ENCODE results near the gene ROR1. TPM values are rescaled to one million over a fixed set of nuclear protein-coding genes. Genes with fewer than 3 reads are reported as not detected.

Gene ROR1
- total and polyA plus RNA-seq, 4 donors = 4.0 to 30.9 (median 11.4) TPM

DNA sequence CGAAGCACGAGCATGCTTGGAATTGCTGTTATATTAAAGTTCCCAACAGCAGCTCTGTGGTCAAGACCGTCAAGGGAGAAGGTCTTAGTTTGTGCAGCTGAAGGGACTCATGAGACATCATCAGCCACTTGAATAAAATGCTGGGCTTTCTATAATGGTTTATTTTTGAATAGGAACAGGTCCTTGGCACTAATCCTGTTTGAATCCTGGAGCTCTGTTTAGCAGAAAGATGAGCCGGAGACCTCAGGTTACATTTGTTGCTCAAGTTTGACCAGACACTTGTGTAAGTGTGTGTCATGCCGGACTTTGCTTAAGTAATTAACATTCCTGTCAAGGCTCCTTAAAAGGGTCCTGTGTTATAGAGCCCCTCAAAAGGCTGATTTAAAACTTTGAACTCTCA is 186.5 kb downstream of the ROR1 start:
- H3K4me3 ChIP-seq (ENCODE audit: low read length in 2 of 2) = no peak overlapping the region
- no peak overlapping the region for H3K27ac ChIP-seq (ENCODE audit: low read depth in 1 of 2, low read length in 2 of 2)
- DNase-seq (no peak), ATAC-seq (ENCODE audit: low FRiP score) (no peak)
- no peaks in the 10 kb centered on the region for H3K36me3 ChIP-seq (ENCODE audit: control insufficient read depth in 1 of 2, insufficient read depth in 2 of 2, low read length in 1 of 2)
- no peaks in the 10 kb centered on the region for H3K9me3 ChIP-seq (ENCODE audit: control insufficient read depth, low read length)
- H3K27me3 ChIP-seq (ENCODE audit: control insufficient read depth in 1 of 2, insufficient read depth in 2 of 2, low read length in 1 of 2) = no peaks in the 10 kb centered on the region
- WGBS, 2 donors = 30 to 40% methylated on average over 5 of the region's 5 CpGs
- H3K4me1 ChIP-seq (ENCODE audit: control insufficient read depth in 1 of 2, insufficient read depth in 2 of 2, low read length in 2 of 2) = peaks cover 7% of the 10 kb centered on the region in 2 donors
- intact Hi-C loops (cut with DNase I) = no loop called here

DNA sequence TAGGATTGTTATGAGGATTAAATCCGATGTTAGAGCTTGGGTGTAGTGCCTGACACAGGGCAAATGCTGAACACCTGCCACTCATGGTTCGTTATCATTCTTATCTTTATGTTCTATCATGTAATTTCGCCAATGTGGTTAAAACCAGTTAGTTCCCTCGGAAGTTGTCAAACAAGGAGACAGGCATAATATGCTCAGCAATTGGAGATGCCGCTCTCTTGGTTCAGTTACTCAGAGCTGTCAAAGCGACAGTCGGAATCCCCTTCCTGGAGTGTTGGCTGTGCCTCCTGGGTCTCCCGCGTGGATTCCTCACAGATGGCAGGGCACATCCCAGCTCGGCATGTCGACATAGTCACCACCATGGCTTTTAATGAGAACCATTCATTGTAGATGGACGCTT is 192.2 kb downstream of the ROR1 start:
- ATAC-seq (ENCODE audit: low FRiP score) = no peak
- WGBS, 2 donors = 82 to 86% methylated on average over 12 of the region's 12 CpGs
- Histone ChIP-seq H3K36me3 (ENCODE audit: control insufficient read depth in 1 of 2, insufficient read depth in 2 of 2, low read length in 1 of 2) (no peaks in the 10 kb centered on the region), H3K27me3 (ENCODE audit: control insufficient read depth in 1 of 2, insufficient read depth in 2 of 2, low read length in 1 of 2) (no peaks in the 10 kb centered on the region), H3K4me3 (ENCODE audit: low read length in 2 of 2) (no peak overlapping the region), H3K9me3 (ENCODE audit: control insufficient read depth, low read length) (no peaks in the 10 kb centered on the region), H3K4me1 (ENCODE audit: control insufficient read depth in 1 of 2, insufficient read depth in 2 of 2, low read length in 2 of 2) (peaks cover 4 to 13% of the 10 kb centered on the region in 2 donors), H3K27ac (ENCODE audit: low read depth in 1 of 2, low read length in 2 of 2) (peak overlapping the region; percentile 14 to 71)
- no peak for DNase-seq
- intact Hi-C loops (cut with DNase I) = loop anchor here in 1 of 2 donors (5.0 kb wide), 1 partner anchor 166 kb away; no protein-coding TSS in a partner anchor

DNA sequence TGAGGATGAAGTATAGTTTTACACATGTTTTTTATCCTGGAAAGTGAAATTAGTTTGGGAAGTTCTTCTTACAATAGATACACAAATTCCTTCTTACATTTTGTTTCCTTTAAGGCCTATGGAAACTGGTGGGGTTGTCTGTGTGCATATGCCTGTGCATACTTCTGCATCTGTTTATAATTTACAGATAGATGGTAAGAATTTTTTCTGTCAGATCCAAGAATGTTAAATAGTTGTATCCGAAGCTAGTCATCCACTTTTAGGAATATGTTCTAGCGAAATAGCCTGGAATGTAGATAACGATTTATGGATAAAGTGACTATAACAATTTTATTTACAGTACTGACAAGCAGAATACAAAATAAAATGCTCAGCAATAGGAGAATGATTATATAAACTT is 194.1 kb downstream of the ROR1 start:
- no peaks in the 10 kb centered on the region for H3K36me3 ChIP-seq (ENCODE audit: control insufficient read depth in 1 of 2, insufficient read depth in 2 of 2, low read length in 1 of 2)
- H3K4me1 ChIP-seq (ENCODE audit: control insufficient read depth in 1 of 2, insufficient read depth in 2 of 2, low read length in 2 of 2) = peaks cover 4 to 17% of the 10 kb centered on the region in 2 donors
- intact Hi-C loops (cut with DNase I) = loop anchor here in 1 of 2 donors (5.0 kb wide), 1 partner anchor 164 kb away; no protein-coding TSS in a partner anchor
- WGBS, 2 donors = 32 to 38% methylated on average over 3 of the region's 3 CpGs
- no peaks in the 10 kb centered on the region for H3K9me3 ChIP-seq (ENCODE audit: control insufficient read depth, low read length)
- ATAC-seq (ENCODE audit: low FRiP score) (no peak), DNase-seq (no peak)
- H3K4me3 ChIP-seq (ENCODE audit: low read length in 2 of 2) = no peak overlapping the region
- no peak overlapping the region for H3K27ac ChIP-seq (ENCODE audit: low read depth in 1 of 2, low read length in 2 of 2)
- no peaks in the 10 kb centered on the region for H3K27me3 ChIP-seq (ENCODE audit: control insufficient read depth in 1 of 2, insufficient read depth in 2 of 2, low read length in 1 of 2)

DNA sequence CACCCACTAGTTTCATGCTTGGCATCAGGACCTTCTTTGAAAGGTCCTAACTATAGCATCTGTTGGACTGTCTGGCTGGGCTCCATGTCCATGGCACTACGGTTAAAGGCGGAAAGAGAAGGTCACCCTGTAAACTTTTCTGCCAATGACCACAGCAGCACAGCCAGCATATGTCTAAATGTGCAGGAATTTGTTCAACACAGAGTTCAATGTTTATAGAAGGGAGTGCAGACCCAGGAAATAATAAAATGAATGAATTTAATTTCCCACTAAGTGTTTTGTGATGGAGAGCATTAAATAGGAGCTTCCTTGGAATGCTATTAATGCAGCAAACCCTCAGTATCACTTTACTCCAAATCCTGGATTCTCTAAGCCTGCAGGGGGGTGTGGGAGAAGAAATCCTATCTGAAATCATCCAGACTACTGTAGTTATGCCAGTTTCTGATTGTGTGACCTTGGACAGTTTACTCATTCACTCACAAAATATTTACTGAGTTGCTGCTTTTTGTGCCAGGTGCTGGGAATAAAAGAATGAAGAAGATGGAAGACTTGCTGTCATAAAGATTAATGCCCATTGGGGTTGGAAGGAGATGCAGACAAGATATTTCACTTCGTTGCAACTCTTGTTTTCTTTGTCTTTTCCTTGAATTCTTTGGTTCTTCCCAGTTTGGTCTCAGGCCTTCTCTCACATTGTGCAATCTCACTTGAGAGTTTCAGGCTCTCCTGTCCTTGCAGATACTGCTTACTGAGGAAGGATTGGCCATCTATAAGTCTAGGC is 195.0 kb downstream of the ROR1 start:
- ATAC-seq (ENCODE audit: low FRiP score) (peak; percentile 63), DNase-seq (peak; percentile 80 to 82)
- Histone ChIP-seq H3K27me3 (ENCODE audit: control insufficient read depth in 1 of 2, insufficient read depth in 2 of 2, low read length in 1 of 2) (no peaks in the 10 kb centered on the region), H3K4me3 (ENCODE audit: low read length in 2 of 2) (no peak overlapping the region), H3K36me3 (ENCODE audit: control insufficient read depth in 1 of 2, insufficient read depth in 2 of 2, low read length in 1 of 2) (no peaks in the 10 kb centered on the region), H3K9me3 (ENCODE audit: control insufficient read depth, low read length) (no peaks in the 10 kb centered on the region), H3K4me1 (ENCODE audit: control insufficient read depth in 1 of 2, insufficient read depth in 2 of 2, low read length in 2 of 2) (peaks cover 4 to 17% of the 10 kb centered on the region in 2 donors), H3K27ac (ENCODE audit: low read depth in 1 of 2, low read length in 2 of 2) (peak overlapping the region; percentile 36 to 97)
- intact Hi-C loops (cut with DNase I) = loop anchor here in 1 of 2 donors (5.0 kb wide), 1 partner anchor 163 kb away; no protein-coding TSS in a partner anchor
- 6 to 9% methylated on average over 3 of the region's 3 CpGs for WGBS, 2 donors

DNA sequence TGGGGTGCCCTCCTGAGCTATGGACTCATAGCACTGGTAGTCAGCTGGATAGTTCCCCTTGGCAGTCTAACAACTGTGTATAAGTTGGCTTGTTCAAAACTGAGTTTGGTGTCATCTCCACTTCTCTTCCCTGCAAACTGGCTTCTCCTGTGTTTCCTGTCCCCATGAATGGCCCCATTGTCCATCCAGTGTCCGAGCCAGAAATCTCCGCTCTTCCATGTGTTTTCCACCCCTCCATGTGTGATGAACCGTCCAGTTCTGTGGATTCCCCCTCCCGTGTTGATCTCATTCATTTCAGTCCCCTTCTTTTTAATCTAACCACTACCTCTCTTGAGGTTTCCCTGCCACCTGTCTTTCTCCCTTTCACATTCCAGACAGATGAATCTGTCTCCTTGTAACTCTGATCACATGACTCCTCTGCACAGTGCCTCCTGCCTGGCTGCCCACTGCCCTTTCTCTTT is 195.7 kb downstream of the ROR1 start:
- 85 to 87% methylated on average over 4 of the region's 4 CpGs for WGBS, 2 donors
- no peaks in the 10 kb centered on the region for H3K9me3 ChIP-seq (ENCODE audit: control insufficient read depth, low read length)
- H3K4me1 ChIP-seq (ENCODE audit: control insufficient read depth in 1 of 2, insufficient read depth in 2 of 2, low read length in 2 of 2) = peaks cover 4 to 17% of the 10 kb centered on the region in 2 donors
- no peak overlapping the region for H3K4me3 ChIP-seq (ENCODE audit: low read length in 2 of 2)
- no peaks in the 10 kb centered on the region for H3K27me3 ChIP-seq (ENCODE audit: control insufficient read depth in 1 of 2, insufficient read depth in 2 of 2, low read length in 1 of 2)
- H3K36me3 ChIP-seq (ENCODE audit: control insufficient read depth in 1 of 2, insufficient read depth in 2 of 2, low read length in 1 of 2) = no peaks in the 10 kb centered on the region
- no peak for DNase-seq
- peak overlapping the region; percentile 36 to 97 for H3K27ac ChIP-seq (ENCODE audit: low read depth in 1 of 2, low read length in 2 of 2)
- ATAC-seq (ENCODE audit: low FRiP score) = no peak
- intact Hi-C loops (cut with DNase I) = loop anchor here in 1 of 2 donors (5.0 kb wide), 1 partner anchor 163 kb away; no protein-coding TSS in a partner anchor

DNA sequence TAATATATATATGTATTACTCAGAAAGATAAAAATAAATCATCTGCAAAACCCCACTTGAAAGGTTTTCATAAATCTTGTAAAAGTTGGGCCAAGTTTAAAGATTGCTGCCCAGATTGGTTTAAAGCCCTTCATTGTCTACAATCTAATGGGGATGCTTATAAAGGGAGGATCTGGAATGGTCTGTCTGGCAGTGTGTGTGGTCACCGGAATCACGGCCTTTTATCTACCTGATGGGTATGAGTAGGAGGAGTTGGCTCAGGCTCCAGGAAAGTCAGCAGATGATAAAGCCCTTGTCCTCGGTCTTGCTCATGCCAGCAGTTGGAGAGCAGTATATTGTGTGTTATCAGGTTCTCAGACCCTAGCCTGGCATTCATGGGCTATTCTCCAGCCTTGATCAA is 197.7 kb downstream of the ROR1 start:
- ATAC-seq (ENCODE audit: low FRiP score) (no peak), DNase-seq (no peak)
- H3K36me3 ChIP-seq (ENCODE audit: control insufficient read depth in 1 of 2, insufficient read depth in 2 of 2, low read length in 1 of 2) = no peaks in the 10 kb centered on the region
- H3K4me1 ChIP-seq (ENCODE audit: control insufficient read depth in 1 of 2, insufficient read depth in 2 of 2, low read length in 2 of 2) = peaks cover 7 to 20% of the 10 kb centered on the region in 2 donors
- no peak overlapping the region for H3K4me3 ChIP-seq (ENCODE audit: low read length in 2 of 2)
- no peaks in the 10 kb centered on the region for H3K27me3 ChIP-seq (ENCODE audit: control insufficient read depth in 1 of 2, insufficient read depth in 2 of 2, low read length in 1 of 2)
- H3K9me3 ChIP-seq (ENCODE audit: control insufficient read depth, low read length) = no peaks in the 10 kb centered on the region
- 26 to 34% methylated on average over 3 of the region's 3 CpGs for WGBS, 2 donors
- intact Hi-C loops (cut with DNase I) = no loop called here
- H3K27ac ChIP-seq (ENCODE audit: low read depth in 1 of 2, low read length in 2 of 2) = peak overlapping the region; percentile 74 to 82

DNA sequence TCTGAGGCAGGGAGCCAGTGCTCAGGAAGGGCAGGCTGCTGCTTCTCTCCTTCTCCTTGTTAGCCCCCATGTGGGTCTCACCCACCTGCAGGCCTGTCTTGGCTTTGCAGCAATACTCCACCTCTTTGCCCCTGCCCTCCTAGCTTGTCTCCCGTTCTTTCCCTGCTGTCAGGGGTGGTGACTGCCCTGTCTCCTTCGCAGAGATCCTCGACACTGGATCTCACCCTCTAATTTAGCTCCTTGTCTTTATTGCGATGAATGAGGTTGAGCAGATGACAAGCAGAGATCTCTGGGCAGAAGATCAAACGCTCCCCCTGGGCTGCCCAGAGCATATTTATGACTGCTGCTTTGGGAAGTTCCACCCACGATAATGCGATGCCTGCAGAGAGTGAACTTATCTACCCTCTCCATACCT is 199.2 kb downstream of the ROR1 start:
- Histone ChIP-seq H3K9me3 (ENCODE audit: control insufficient read depth, low read length) (no peaks in the 10 kb centered on the region), H3K36me3 (ENCODE audit: control insufficient read depth in 1 of 2, insufficient read depth in 2 of 2, low read length in 1 of 2) (no peaks in the 10 kb centered on the region), H3K4me3 (ENCODE audit: low read length in 2 of 2) (no peak overlapping the region), H3K27ac (ENCODE audit: low read depth in 1 of 2, low read length in 2 of 2) (peak overlapping the region in 1 of 2 donors; percentile 70), H3K27me3 (ENCODE audit: control insufficient read depth in 1 of 2, insufficient read depth in 2 of 2, low read length in 1 of 2) (no peaks in the 10 kb centered on the region), H3K4me1 (ENCODE audit: control insufficient read depth in 1 of 2, insufficient read depth in 2 of 2, low read length in 2 of 2) (peaks cover 8 to 17% of the 10 kb centered on the region in 2 donors)
- 88 to 90% methylated on average over 7 of the region's 7 CpGs for WGBS, 2 donors
- DNase-seq = no peak
- no peak for ATAC-seq (ENCODE audit: low FRiP score)
- intact Hi-C loops (cut with DNase I) = no loop called here

DNA sequence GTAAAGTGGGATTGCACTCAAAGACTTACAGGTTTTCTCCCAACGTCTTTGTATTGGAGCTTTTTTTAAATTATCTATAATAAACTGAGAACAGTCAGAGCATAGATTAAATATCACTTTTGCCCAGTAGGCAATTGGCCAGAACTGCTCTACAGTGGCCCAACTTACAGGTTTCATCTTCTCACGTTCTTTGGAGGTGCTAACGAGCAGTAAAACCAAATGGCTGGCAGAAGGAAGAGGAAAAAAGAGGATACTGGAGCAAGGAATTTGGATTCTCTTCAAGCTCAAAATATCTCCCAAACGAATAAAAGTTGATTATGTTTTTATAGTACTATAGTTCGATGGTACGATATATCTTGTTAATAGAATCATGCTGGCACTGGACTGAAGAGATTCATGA is 201.1 kb downstream of the ROR1 start:
- H3K4me3 ChIP-seq (ENCODE audit: low read length in 2 of 2) = no peak overlapping the region
- H3K4me1 ChIP-seq (ENCODE audit: control insufficient read depth in 1 of 2, insufficient read depth in 2 of 2, low read length in 2 of 2) = peaks cover 4 to 16% of the 10 kb centered on the region in 2 donors
- H3K9me3 ChIP-seq (ENCODE audit: control insufficient read depth, low read length) = no peaks in the 10 kb centered on the region
- 11 to 15% methylated on average over 6 of the region's 6 CpGs for WGBS, 2 donors
- intact Hi-C loops (cut with DNase I) = loop anchor here in 1 of 2 donors (5.0 kb wide), 1 partner anchor 62 kb away; no protein-coding TSS in a partner anchor
- peak overlapping the region in 1 of 2 donors; percentile 39 for H3K27ac ChIP-seq (ENCODE audit: low read depth in 1 of 2, low read length in 2 of 2)
- no peak for ATAC-seq (ENCODE audit: low FRiP score)
- DNase-seq = no peak
- H3K27me3 ChIP-seq (ENCODE audit: control insufficient read depth in 1 of 2, insufficient read depth in 2 of 2, low read length in 1 of 2) = no peaks in the 10 kb centered on the region
- no peaks in the 10 kb centered on the region for H3K36me3 ChIP-seq (ENCODE audit: control insufficient read depth in 1 of 2, insufficient read depth in 2 of 2, low read length in 1 of 2)
